Measurements from ENCODE around the gene SLC8A1. TPM values are rescaled to one million over a fixed set of nuclear protein-coding genes. Genes with fewer than 3 reads are reported as not detected.

Gene SLC8A1
- total and polyA plus RNA-seq, 8 donors, result 5.4 to 39.7 (median 6.6) TPM

DNA sequence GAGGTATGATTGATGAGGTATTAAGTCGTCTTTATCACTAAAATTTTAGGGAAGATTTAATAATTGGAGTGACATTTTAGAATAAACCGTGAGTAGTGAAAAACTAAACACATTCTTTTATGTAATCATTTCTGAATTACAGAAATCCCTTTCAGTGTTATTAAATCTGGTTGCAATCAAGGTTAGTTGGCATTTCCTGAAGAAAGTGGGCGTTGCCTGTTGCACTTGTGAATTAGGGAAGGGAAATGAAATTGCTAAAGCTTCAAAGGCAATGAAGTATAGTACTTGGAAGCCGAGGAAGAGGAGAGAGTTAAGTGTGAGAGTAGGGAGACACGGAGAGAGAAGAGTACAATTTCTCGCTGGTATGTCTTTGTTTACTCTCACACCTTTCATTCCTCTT lies 274.5 kb downstream of the SLC8A1 start:
- no peaks in the 10 kb centered on the region for H3K36me3 ChIP-seq
- H3K4me3 ChIP-seq, result no peak overlapping the region
- ATAC-seq, result no peak
- H3K27me3 ChIP-seq, result no peaks in the 10 kb centered on the region
- DNase-seq, result no peak
- no peak overlapping the region for H3K27ac ChIP-seq
- H3K9me3 ChIP-seq, result no peaks in the 10 kb centered on the region
- intact Hi-C loops (cut with DNase I), result no loop called here
- H3K4me1 ChIP-seq, result no peaks in the 10 kb centered on the region
- TF ChIP-seq CTCF (IDR thresholded peaks at IDR 0.05), result no peak

DNA sequence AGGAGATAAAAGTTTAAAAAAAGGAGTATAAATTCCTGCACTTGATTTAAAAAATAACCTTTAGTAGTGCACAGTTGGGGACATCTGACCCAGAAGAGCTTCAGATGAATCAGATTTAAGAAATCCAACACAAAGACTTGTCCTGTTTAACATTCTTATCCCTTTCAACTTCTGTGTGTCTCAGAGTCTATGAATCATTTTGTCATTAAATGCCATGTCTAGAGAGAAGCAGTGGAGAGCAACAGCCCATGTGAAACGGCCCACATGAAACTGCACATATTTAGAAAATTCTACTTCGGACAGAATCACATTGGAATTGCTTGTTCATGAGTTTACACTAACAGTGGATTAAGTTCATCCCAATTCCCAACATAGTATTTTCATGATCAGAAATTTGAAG lies 278.6 kb downstream of the SLC8A1 start:
- DNase-seq (no peak), ATAC-seq (no peak)
- Histone ChIP-seq H3K27me3 (no peaks in the 10 kb centered on the region), H3K27ac (no peak overlapping the region), H3K4me1 (no peaks in the 10 kb centered on the region), H3K9me3 (no peaks in the 10 kb centered on the region), H3K4me3 (no peak overlapping the region), H3K36me3 (no peaks in the 10 kb centered on the region)
- intact Hi-C loops (cut with DNase I), result no loop called here
- TF ChIP-seq CTCF (IDR thresholded peaks at IDR 0.05), result no peak

GRCh38 chr2:40169856-40170255 lies 282.0 kb downstream of the SLC8A1 start:
- no peak for DNase-seq
- no peak overlapping the region for H3K27ac ChIP-seq
- H3K4me1 ChIP-seq, result no peaks in the 10 kb centered on the region
- H3K36me3 ChIP-seq, result no peaks in the 10 kb centered on the region
- ATAC-seq, result no peak
- intact Hi-C loops (cut with DNase I), result no loop called here
- no peak overlapping the region for H3K4me3 ChIP-seq
- no peak for TF ChIP-seq CTCF (IDR thresholded peaks at IDR 0.05)
- no peaks in the 10 kb centered on the region for H3K27me3 ChIP-seq
- H3K9me3 ChIP-seq, result no peaks in the 10 kb centered on the region

DNA sequence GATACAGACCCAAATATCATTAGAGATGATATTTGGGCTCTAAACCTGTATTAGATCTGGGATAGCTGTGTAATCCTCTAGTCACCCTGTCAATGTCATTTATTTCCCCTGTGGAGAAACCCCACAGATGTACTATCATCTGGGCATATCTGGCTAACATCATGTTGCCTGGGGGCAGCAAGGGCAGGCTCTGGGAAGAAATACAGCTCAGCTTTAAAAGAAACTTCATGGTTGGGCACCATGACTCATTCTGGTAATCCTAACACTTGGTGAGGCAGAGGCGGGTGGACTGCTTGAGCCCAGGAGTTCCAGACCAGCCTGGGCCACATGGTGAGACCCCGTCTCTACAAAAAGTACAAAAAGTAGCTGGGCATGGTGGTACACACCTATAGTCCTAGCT lies 282.5 kb downstream of the SLC8A1 start:
- TF ChIP-seq CTCF (IDR thresholded peaks at IDR 0.05), result no peak
- no peak overlapping the region for H3K27ac ChIP-seq
- H3K4me1 ChIP-seq, result no peaks in the 10 kb centered on the region
- no peaks in the 10 kb centered on the region for H3K36me3 ChIP-seq
- H3K9me3 ChIP-seq, result no peaks in the 10 kb centered on the region
- no peaks in the 10 kb centered on the region for H3K27me3 ChIP-seq
- intact Hi-C loops (cut with DNase I), result no loop called here
- no peak overlapping the region for H3K4me3 ChIP-seq
- ATAC-seq, result no peak
- no peak for DNase-seq

DNA sequence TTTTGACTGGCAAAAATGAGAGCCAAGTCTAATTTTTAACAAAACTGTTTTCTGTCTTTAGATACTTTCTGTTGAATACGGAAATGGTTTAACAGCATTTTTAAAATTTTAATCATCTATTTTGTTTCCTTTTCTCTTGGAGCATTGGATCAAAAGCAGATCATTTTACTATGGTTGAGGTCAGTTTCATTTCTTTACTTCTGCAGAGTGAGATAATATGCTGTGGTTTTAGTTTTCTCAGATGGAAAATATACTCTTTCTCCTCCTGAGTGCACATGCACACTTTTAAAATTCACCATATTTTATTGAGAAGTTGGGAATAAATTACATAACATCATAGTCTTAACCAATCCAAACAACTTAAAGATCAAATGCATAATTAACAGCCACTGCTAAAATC lies 283.3 kb downstream of the SLC8A1 start:
- Histone ChIP-seq H3K4me1 (no peaks in the 10 kb centered on the region), H3K4me3 (no peak overlapping the region), H3K27ac (no peak overlapping the region), H3K27me3 (no peaks in the 10 kb centered on the region), H3K36me3 (no peaks in the 10 kb centered on the region), H3K9me3 (no peaks in the 10 kb centered on the region)
- TF ChIP-seq CTCF (IDR thresholded peaks at IDR 0.05), result no peak
- DNase-seq (no peak), ATAC-seq (no peak)
- intact Hi-C loops (cut with DNase I), result no loop called here

All from left lung (tissue), 10 donors.